Choroid plexus epithelial cell (primary cell): ENCODE data around the gene ZNF768.

Experiments used
- DNase-seq: peaks from one replicate; pipeline ENCODE4 v3.0.0-alpha.2; 2010; ENCODE audit warnings: low read depth
- H3K4me3 ChIP-seq: 2 replicates; pipeline ENCODE4 v1.5.1; 2011; ENCODE audit warnings: low read depth, mild to moderate bottlenecking, control low read depth, low read length, moderate library complexity
- CTCF ChIP-seq: conservative IDR thresholded peaks from 2 replicates; pipeline ENCODE4 v1.5.1; 2011; ENCODE audit warnings: low read depth, mild to moderate bottlenecking, control low read depth, inconsistent platforms, low read length, moderate library complexity

The ZNF768 gene

GRCh38 chr16:30474074-30474452 is 52.3 kb downstream of the ZNF768 start:
- DNase-seq = no peak
- no peak for TF ChIP-seq CTCF
- H3K4me3 ChIP-seq = no peak overlapping the region
